Head of caudate nucleus (tissue), 42 donors: ENCODE results near the gene BICDL1.

ENCODE experiments used
- DNase-seq, 42 donors: peaks; one replicate each; pipeline versions ENCODE4 v3.0.0 to v3.0.0-alpha.2; 2020 to 2021; ENCODE audit warnings: mixed read lengths in 7 of 42
- intact Hi-C: fragments of 100-400 bp; cut with DNase I; formaldehyde crosslinking; loops from one replicate; pipeline ENCODE4 v1.15.0; 2022

BICDL1 gene

GRCh38 chr12:120132054-120132836 lies 143.2 kb downstream of the BICDL1 start:
- intact Hi-C loops, result no loop called here
- DNase-seq, result no peak

DNA sequence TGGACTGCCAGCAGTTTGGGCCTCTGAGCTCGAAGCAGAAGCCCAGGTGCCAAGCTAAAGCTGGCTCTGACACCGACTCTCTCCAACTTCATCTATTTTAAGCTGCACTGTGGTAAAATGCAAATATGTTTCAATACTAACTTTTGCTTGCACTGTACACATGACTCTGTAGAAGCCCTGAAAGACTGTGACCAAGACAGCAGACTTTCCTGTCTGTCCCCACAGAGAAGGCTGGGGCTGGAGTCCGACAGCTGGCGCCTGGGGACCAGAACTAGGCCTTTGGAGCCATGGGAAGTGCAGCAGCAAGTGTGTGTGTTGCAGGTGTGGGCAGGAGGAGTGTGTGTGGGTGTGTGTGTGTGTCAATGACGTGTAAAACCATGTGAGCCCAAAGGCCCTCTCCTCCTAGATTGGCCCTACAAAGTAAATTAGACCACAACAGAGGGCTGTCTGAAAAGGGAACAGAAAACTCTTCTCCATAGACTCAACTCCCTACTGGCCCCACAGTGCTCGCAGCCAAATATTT lies 143.9 kb downstream of the BICDL1 start:
- peak in 15 of 42 donors; percentile 3 to 62 (median 27) for DNase-seq
- intact Hi-C loops, result no loop called here

DNA sequence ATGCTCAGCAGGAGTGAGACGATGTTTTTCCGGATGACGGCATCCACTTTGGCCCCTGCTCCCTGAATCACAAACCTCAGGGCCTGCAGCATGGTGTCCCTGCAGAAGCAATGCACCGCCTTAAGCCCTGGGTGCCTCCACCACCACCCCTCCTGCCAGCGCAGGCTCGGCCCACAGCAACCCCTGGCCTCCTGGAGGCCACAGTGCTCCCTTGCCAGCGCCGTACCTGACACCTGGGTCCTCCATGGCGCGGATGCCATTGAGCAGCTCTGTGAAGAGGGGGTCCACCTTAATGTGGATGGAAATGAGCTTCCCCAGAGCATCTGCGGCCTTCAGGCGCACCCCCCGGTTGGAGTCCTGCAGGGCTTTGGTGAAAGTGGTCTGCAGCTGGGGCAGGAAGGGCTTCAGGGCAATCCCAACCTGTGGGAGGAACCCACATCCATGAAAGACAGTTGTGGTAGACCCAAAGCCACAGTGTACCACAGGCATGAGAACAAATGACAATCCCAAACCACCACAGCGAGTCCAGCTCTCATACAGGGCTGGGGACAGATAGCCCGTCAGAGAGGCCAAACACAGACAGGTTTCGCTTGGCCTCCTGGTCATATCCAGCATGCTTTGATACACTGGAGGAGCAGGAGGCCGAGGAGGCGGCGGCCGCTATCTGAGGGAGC lies 145.4 kb downstream of the BICDL1 start:
- DNase-seq, result no peak
- intact Hi-C loops, result no loop called here

DNA sequence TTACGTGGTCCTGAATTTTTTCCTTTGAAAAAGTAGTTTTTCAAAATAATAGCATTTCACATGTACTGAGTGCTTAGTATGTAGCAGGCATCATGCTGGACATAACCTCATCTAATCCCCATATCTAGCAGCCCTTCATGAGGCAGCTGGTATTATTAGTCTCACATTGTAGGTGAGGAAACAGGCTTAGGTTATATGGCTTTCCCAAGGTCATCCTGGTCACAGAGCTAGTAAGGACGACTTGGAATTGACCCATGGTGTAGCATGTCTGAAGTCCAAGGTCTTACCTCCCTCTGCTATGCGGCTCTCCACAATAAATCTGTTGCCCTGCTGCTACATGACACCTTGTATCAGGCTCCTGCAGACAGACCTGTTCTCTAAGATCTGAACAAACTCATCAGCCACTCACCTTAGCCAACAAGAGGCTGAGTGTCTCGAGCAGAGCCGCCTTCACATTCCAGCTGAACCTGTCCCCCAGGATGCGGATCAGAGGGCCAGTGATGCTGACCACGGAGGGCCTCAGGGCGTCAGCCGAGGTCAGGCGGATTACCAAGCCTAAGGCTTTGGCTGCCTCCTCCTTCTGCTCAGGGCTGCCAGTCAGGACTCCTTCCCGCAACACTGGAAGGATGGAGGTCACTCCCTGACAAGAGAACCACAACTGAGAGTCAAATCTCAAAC lies 147.2 kb downstream of the BICDL1 start:
- intact Hi-C loops, result no loop called here
- no peak for DNase-seq

DNA sequence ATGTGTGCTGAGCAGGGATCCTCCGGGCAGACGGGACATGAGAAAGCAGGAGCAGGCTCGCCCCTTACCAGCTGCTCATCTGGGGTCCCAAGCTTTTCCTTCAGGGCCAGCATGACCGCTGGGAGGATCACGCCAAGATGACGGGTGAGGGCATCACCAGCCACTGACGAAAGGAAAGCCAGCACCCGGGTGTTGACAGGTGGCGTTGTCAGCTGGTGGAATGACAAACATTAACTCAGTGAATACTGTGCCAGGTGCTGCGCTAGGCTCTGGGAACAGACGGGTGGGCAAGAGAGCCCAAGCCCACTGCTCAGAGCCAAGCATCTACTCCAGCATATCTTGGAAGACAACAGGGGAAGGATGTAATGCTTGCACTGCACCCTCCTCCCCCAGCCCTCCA lies 148.8 kb downstream of the BICDL1 start:
- intact Hi-C loops, result no loop called here
- no peak for DNase-seq

GRCh38 chr12:120138366-120138765 lies 149.3 kb downstream of the BICDL1 start:
- intact Hi-C loops, result no loop called here
- DNase-seq, result no peak

DNA sequence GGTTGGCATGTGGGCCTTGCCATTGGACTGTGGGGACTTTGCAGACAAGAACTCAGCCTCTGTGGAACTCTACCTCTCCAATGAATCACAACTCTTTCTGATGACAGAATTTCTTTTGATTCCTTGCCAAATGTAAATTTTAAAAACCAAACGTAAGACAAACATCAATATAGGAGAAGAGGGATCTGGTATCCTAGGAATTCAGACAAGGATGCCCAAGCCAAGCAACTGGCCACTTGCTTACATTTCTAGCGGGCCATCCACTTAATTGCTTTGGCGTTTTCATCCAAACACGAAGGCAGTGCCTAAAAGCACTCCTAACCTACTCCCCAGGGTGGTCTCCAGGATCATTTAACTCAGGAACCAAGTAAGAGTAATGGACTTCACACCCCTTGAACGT lies 150.9 kb downstream of the BICDL1 start:
- intact Hi-C loops, result no loop called here
- no peak for DNase-seq

GRCh38 chr12:120140603-120141002 lies 151.6 kb downstream of the BICDL1 start:
- no peak for DNase-seq
- intact Hi-C loops, result no loop called here

GRCh38 chr12:120141336-120141735 lies 152.3 kb downstream of the BICDL1 start:
- intact Hi-C loops, result no loop called here
- no peak for DNase-seq

DNA sequence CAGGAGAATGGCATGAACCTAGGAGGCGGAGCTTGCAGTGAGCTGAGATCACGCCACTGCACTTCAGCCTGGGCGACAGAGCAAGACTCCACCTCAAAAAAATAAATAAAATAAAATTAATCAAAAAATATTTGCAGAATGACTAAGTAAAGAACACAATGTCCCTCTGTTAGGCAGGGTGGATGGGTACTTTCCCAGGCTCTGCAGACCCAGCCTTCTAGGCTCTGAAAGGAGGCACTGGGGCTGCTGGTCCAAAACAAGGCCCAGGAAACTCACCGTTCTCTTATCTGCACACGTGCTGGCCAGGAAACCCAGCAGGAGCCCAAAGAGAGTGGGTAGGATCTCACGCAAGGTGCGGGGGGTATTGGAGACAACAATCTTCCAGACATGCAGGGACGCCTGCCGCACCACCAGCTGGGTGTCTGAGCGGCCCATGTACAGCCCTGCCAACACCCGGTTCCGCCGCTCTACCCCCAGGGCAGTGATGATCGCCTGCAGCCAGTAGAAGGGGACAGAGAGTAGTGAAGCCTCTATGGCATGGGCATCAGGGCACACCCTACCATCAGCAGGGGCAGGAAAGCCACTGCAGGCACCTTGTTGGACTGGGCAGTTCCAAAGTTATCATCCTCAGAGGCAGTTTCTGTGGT lies 153.3 kb downstream of the BICDL1 start:
- intact Hi-C loops, result no loop called here
- DNase-seq, result no peak
